ENCODE measurements around the gene ARHGAP40. TPM values are rescaled to one million over a fixed set of nuclear protein-coding genes. Genes with fewer than 3 reads are reported as not detected.

ARHGAP40 gene
- total RNA-seq, 4 donors from 2014 or later, result 0.21 to 1.2 TPM; not detected in 2

DNA sequence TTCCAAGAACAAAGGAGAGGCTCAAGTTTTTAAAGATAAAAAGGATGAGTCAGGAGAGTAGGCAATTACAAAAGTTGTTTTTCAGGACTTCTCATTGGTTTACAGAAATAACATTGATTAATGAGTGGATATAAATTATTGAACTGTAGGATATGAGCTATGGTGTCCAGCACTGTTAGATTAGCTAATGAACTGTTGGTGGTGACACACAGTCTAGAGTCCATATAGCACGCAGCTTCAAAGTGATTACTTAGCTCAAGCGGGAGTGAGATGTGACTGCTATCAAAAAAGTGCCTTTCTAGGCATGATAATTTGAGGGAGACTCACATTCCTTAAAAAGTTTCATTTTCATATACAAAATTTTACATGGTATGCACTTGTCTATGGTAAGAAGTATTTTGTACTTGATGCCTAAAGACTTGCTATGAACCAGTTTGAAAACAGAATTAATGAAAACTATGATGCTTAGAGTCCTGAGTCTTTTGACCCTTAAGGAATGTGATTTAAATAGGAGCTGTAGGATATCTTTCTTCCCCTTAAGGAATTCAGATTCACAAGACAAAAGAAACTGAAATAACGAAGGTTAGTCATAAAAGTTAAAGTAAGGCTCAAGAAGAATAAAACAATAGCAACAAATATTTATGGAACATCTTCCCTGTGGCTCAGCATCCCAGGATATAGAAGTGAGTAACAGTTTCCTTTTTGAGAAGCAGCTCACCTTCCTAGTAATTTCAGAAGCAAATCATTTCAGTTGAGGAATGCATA, 42.8 kb upstream of the ARHGAP40 start:
- Histone ChIP-seq H3K27me3 (no peaks in the 10 kb centered on the region), H3K9me3 (no peaks in the 10 kb centered on the region), H3K27ac (no peak overlapping the region), H3K4me1 (no peaks in the 10 kb centered on the region), H3K36me3 (no peaks in the 10 kb centered on the region), H3K4me3 (no peak overlapping the region)
- intact Hi-C loops (cut with DNase I; ENCODE audit: low total_unique reads), result no loop called here
- no peak for DNase-seq
- TF ChIP-seq, protein P1, sequence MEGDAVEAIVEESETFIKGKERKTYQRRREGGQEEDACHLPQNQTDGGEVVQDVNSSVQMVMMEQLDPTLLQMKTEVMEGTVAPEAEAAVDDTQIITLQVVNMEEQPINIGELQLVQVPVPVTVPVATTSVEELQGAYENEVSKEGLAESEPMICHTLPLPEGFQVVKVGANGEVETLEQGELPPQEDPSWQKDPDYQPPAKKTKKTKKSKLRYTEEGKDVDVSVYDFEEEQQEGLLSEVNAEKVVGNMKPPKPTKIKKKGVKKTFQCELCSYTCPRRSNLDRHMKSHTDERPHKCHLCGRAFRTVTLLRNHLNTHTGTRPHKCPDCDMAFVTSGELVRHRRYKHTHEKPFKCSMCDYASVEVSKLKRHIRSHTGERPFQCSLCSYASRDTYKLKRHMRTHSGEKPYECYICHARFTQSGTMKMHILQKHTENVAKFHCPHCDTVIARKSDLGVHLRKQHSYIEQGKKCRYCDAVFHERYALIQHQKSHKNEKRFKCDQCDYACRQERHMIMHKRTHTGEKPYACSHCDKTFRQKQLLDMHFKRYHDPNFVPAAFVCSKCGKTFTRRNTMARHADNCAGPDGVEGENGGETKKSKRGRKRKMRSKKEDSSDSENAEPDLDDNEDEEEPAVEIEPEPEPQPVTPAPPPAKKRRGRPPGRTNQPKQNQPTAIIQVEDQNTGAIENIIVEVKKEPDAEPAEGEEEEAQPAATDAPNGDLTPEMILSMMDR (IDR thresholded peaks at IDR 0.05), result no peak
- no peak for TF ChIP-seq POLR2A (IDR thresholded peaks at IDR 0.05)

DNA sequence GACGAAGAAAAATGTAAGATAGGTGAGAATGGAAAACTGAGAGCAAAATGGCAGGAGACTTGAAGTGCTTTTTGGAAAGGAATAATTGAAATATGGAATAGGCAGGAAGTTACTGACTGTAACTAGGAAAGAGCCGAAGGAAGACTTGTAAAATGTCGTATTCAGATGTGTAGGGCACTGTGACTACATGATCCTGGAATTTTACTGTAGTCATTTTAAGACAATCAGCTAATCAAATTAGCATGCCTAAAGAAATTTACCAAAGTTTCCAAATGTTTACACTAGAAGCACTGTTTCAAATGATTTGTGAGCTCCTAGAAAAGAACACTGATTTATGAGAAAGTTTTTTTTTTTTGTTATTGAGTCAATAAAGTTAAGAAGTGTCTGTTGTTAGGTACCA, 41.8 kb upstream of the ARHGAP40 start:
- no peaks in the 10 kb centered on the region for H3K4me1 ChIP-seq
- no peak overlapping the region for H3K27ac ChIP-seq
- intact Hi-C loops (cut with DNase I; ENCODE audit: low total_unique reads), result no loop called here
- no peak for TF ChIP-seq POLR2A (IDR thresholded peaks at IDR 0.05)
- no peak for DNase-seq
- H3K4me3 ChIP-seq, result no peak overlapping the region
- no peaks in the 10 kb centered on the region for H3K36me3 ChIP-seq
- H3K9me3 ChIP-seq, result no peaks in the 10 kb centered on the region
- H3K27me3 ChIP-seq, result no peaks in the 10 kb centered on the region

DNA sequence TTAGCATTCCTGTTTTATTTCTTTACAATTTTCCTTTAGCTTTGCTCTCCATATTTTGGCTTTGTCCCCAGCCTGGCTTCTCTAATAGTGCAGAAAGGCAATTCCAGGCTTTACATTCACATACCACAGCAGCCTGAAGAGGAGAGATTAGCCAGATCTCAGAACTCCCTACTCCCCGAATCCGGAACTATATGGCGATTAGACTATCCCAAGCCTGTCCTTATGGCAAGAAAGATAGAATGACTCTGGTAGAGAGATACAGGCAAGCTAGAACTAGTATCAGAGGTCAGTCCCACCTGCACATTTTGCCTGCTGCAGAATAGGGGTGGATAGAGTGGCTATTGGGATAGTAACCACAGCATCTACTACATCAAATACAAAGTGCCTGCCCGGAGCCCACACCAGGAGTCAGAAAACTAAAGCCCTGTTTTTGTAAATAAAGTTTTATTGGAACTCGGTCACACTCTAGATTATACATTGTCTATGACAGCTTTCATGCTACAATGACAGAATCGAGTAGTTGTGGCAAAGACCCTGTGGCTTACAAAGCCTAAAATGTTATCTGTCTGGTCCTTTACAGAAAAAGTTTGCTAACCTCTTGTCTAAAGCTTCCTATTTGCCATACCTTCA, 37.7 kb upstream of the ARHGAP40 start:
- Histone ChIP-seq H3K4me1 (no peaks in the 10 kb centered on the region), H3K27ac (no peak overlapping the region), H3K36me3 (no peaks in the 10 kb centered on the region), H3K27me3 (no peaks in the 10 kb centered on the region), H3K4me3 (no peak overlapping the region), H3K9me3 (no peaks in the 10 kb centered on the region)
- DNase-seq, result no peak
- intact Hi-C loops (cut with DNase I; ENCODE audit: low total_unique reads), result no loop called here
- TF ChIP-seq, protein P1 (IDR thresholded peaks at IDR 0.05), result no peak
- no peak for TF ChIP-seq POLR2A (IDR thresholded peaks at IDR 0.05)

DNA sequence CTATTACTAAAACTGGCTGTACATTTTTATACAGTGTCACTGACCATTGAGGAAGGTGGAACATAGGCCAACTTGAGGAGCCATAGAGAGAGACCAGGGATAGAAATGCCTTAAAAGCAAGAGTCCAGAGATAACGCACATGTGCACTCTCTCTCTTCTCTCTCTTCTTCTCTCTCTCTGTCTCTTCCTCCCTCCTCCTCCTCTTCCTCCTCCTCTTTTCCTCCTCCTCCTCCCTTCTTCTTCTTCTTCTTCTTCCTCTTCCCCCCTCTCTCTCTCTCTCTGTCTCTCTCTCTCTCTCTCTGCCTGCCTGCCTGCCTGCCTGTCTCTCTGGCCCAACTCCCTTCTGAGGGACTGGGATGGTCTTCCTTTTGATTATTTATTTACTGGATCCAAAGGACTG, 36.9 kb upstream of the ARHGAP40 start:
- Histone ChIP-seq H3K4me3 (no peak overlapping the region), H3K36me3 (no peaks in the 10 kb centered on the region), H3K27me3 (no peaks in the 10 kb centered on the region), H3K4me1 (no peaks in the 10 kb centered on the region), H3K9me3 (no peaks in the 10 kb centered on the region), H3K27ac (no peak overlapping the region)
- no peak for DNase-seq
- intact Hi-C loops (cut with DNase I; ENCODE audit: low total_unique reads), result no loop called here
- TF ChIP-seq, protein P1 (IDR thresholded peaks at IDR 0.05), result no peak
- no peak for TF ChIP-seq POLR2A (IDR thresholded peaks at IDR 0.05)

DNA sequence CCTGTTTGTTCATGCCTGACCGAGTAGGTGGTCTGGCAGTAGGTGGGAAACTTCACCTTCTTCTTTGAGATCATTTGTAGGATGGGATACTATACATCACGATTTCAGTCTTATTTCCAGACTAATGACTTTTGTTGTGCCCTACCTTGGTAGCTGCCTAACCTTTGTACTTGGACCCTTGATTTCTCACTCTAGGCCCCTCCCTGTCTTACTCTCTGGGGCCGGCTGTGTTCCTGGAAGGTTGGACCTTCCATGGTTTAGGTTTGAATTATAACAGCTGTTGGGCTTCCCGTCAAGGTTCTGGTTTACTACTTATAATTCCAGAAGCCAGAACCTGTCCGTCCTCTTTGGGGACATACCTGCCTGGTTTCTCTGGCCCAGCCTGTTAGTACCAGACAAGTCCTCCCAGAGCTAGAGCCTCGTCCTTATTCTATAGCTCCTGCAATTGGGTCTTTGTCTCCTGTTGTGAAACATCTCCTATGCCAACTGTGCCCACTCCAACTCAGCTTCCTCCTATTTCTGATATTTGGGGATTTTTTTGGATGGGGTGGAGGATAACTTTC, 35.5 kb upstream of the ARHGAP40 start:
- H3K36me3 ChIP-seq, result no peaks in the 10 kb centered on the region
- H3K4me1 ChIP-seq, result no peaks in the 10 kb centered on the region
- no peak for DNase-seq
- H3K27me3 ChIP-seq, result no peaks in the 10 kb centered on the region
- intact Hi-C loops (cut with DNase I; ENCODE audit: low total_unique reads), result no loop called here
- H3K27ac ChIP-seq, result no peak overlapping the region
- H3K9me3 ChIP-seq, result no peaks in the 10 kb centered on the region
- TF ChIP-seq POLR2A (IDR thresholded peaks at IDR 0.05), result no peak
- TF ChIP-seq, protein P1 (IDR thresholded peaks at IDR 0.05), result no peak
- no peak overlapping the region for H3K4me3 ChIP-seq

Measured in uterus (tissue), 4 donors.